Vagina (tissue), 2 donors: ENCODE data around the gene STX11.
A peak's percentile ranks its signal among the peaks of the same experiment; 100 is the strongest.

Source experiments
- CTCF ChIP-seq, 3 experiments: fragments of 450-650 bp in 2 of 3; fragments of 200-600 bp in 1 of 3; sonication (generic) in 1 of 3; IDR thresholded peaks; one replicate each; pipeline ENCODE4 v1.5.1; 2017 to 2019; ENCODE audit warnings: antibody characterized with exemption in 3 of 3, mild to moderate bottlenecking in 2 of 3, moderate library complexity in 2 of 3
- POLR2A ChIP-seq, 2 donors: fragments of 450-650 bp; IDR thresholded peaks; one replicate each; pipeline ENCODE4 v1.6.1; 2017; ENCODE audit warnings: antibody characterized with exemption in 2 of 2, mild to moderate bottlenecking in 2 of 2, moderate library complexity in 2 of 2
- POLR2AphosphoS5 ChIP-seq, 2 donors: sonication (generic); formaldehyde crosslinking; IDR thresholded peaks; one replicate each; pipeline ENCODE4 v1.9.0; 2017; ENCODE audit warnings: antibody characterized with exemption in 2 of 2, mild to moderate bottlenecking in 2 of 2, low read depth in 1 of 2; ENCODE audit not compliant: insufficient read depth in 1 of 2

- TF ChIP-seq CTCF (IDR thresholded peaks at IDR 0.05) (peak; percentile 53 to 67 (median 57)), POLR2A (IDR thresholded peaks at IDR 0.05) (no peak), POLR2AphosphoS5 (IDR thresholded peaks at IDR 0.05; ENCODE audit: insufficient read depth in 1 of 2, low read depth in 1 of 2) (peak in 1 of 2 donors; percentile 25)
Observed at GRCh38 chr6:144104898-144105487, 45.3 kb upstream of the STX11 start.
